ENCODE results near the gene RPL7A. TPM values are rescaled to one million over a fixed set of nuclear protein-coding genes. Genes with fewer than 3 reads are reported as not detected.

RPL7A gene
- total and polyA plus RNA-seq, 2 of the 13 experiments (the other 11 are each of a cell fraction or from before 2014, with no cell fraction given), result 2,401 to 2,938 TPM

GRCh38 chr9:133393399-133393798 is 45.4 kb downstream of the RPL7A start:
- Histone ChIP-seq H3K79me2 (ENCODE audit: insufficient read depth, low read length) (no peaks in the 10 kb centered on the region), H3K27me3 (ENCODE audit: control insufficient read depth in 1 of 2, insufficient read depth in 2 of 2, low read length in 2 of 2) (no peaks in the 10 kb centered on the region), H3K4me1 (ENCODE audit: insufficient read depth, low read length) (peaks cover 75% of the 10 kb centered on the region), H3K9ac (ENCODE audit: insufficient read depth, low read depth, low read length) (no peak overlapping the region), H3K36me3 (replicated peaks in 1 of 2; ENCODE audit: control insufficient read depth in 1 of 2, insufficient read depth in 2 of 2, low read length in 2 of 2) (no peaks in the 10 kb centered on the region), H3K9me3 (ENCODE audit: low read length) (no peaks in the 10 kb centered on the region), H3K27ac (ENCODE audit: extremely low read length, insufficient read depth, low read length) (no peak overlapping the region), H4K20me1 (ENCODE audit: insufficient read depth, low read length) (no peaks in the 10 kb centered on the region), H3K4me2 (ENCODE audit: low read depth, low read length) (peak overlapping the region; percentile 65; the same call in 1 of the 2 replicates), H2AFZ (ENCODE audit: low read length) (no peak overlapping the region), H3K4me3 (replicated peaks in 1 of 3; ENCODE audit: insufficient read depth in 1 of 3, low read depth in 2 of 3, low read length in 3 of 3) (no peak overlapping the region)
- 73% methylated on average over 3 of the region's 3 CpGs for WGBS (ENCODE audit: low lambda C conversion rate)
- FAIRE-seq (no peak), ATAC-seq (no peak), DNase-seq (ENCODE audit: low spot score) (no peak)
- intact Hi-C loops (cut with micrococcal nuclease; ENCODE audit: unreplicated experiment), result no loop called here
- in situ Hi-C loops (cut with HindIII; ENCODE audit: extremely low pct_ligation_motif_present, low pct_unique_long_range_greater_than_20kb), result no loop called here
- BruUV-seq (replicated peaks), result no TSS peak
- CTCF ChIA-PET (ENCODE audit: low intra/inter-chr PET ratio, low total read pairs), result no interaction called here
- POLR2A ChIA-PET, result interaction anchor here (1.1 kb wide), 1 partner anchor 18 kb away, joined by 3 read pairs; no protein-coding TSS in a partner anchor
- TF ChIP-seq SRSF1 (optimal IDR thresholded peaks at IDR 0.05; ENCODE audit: low read depth, low read length) (no peak), SRSF9 (IDR thresholded peaks at IDR 0.05; ENCODE audit: borderline replicate concordance, insufficient read depth, low read depth, low read length, poor library complexity, severe bottlenecking) (no peak), ZNF772 (CRISPR knock-in tag; IDR thresholded peaks at IDR 0.05) (no peak), NR0B2 (CRISPR knock-in tag; IDR thresholded peaks at IDR 0.05) (no peak)

- no peak overlapping the region for H3K9ac ChIP-seq (ENCODE audit: insufficient read depth, low read depth, low read length)
- POLR2A ChIA-PET, result interaction anchor here (1.1 to 1.9 kb wide), 9 partner anchors 9 to 65 kb away, joined by 3 to 8 read pairs (median 5); partner anchors contain the start of genes CACFD1, MED22, RPL7A and STKLD1
- FAIRE-seq (no peak), ATAC-seq (peak; percentile 54), DNase-seq (ENCODE audit: low spot score) (no peak)
- no peaks in the 10 kb centered on the region for H3K36me3 ChIP-seq (replicated peaks in 1 of 2; ENCODE audit: control insufficient read depth in 1 of 2, insufficient read depth in 2 of 2, low read length in 2 of 2)
- no peak overlapping the region for H3K27ac ChIP-seq (ENCODE audit: extremely low read length, insufficient read depth, low read length)
- no peaks in the 10 kb centered on the region for H4K20me1 ChIP-seq (ENCODE audit: insufficient read depth, low read length)
- WGBS (ENCODE audit: low lambda C conversion rate), result 7% methylated on average over 6 of the region's 8 CpGs
- peaks cover 61% of the 10 kb centered on the region for H3K4me1 ChIP-seq (ENCODE audit: insufficient read depth, low read length)
- no TSS peak for BruUV-seq (replicated peaks)
- H3K79me2 ChIP-seq (ENCODE audit: insufficient read depth, low read length), result no peaks in the 10 kb centered on the region
- in situ Hi-C loops (cut with HindIII; ENCODE audit: extremely low pct_ligation_motif_present, low pct_unique_long_range_greater_than_20kb), result no loop called here
- intact Hi-C loops (cut with micrococcal nuclease; ENCODE audit: unreplicated experiment), result loop anchor here (5.0 kb wide), 1 partner anchor 37 kb away; the partner anchor contains the start of genes SURF1 and SURF2
- no peak overlapping the region for H2AFZ ChIP-seq (ENCODE audit: low read length)
- CTCF ChIA-PET (ENCODE audit: low intra/inter-chr PET ratio, low total read pairs), result interaction anchor here (0.6 to 1.1 kb wide), 2 partner anchors 34 to 88 kb away, joined by 3 read pairs; no protein-coding TSS in a partner anchor
- H3K27me3 ChIP-seq (ENCODE audit: control insufficient read depth in 1 of 2, insufficient read depth in 2 of 2, low read length in 2 of 2), result no peaks in the 10 kb centered on the region
- no peaks in the 10 kb centered on the region for H3K9me3 ChIP-seq (ENCODE audit: low read length)
- H3K4me2 ChIP-seq (ENCODE audit: low read depth, low read length), result peak overlapping the region; percentile 65
- peak overlapping the region in 1 of 3 experiments; percentile 50; a peak in 2 of 6 replicates for H3K4me3 ChIP-seq (replicated peaks in 1 of 3; ENCODE audit: insufficient read depth in 1 of 3, low read depth in 2 of 3, low read length in 3 of 3)
- TF ChIP-seq UBTF (CRISPR knock-in tag; IDR thresholded peaks at IDR 0.05) (peak; percentile 59), RARA (CRISPR knock-in tag; IDR thresholded peaks at IDR 0.05) (peak; percentile 28; the same call in 1 of the 2 replicates), ZSCAN25 (CRISPR knock-in tag; IDR thresholded peaks at IDR 0.05) (peak; percentile 78), ZNF292 (CRISPR knock-in tag; IDR thresholded peaks at IDR 0.05; ENCODE audit: borderline replicate concordance, low read depth) (peak; percentile 49; the same call in 1 of the 2 replicates), ESRRA (CRISPR knock-in tag; IDR thresholded peaks at IDR 0.05; ENCODE audit: low read depth) (0 out of 2 replicates have a peak, but pooled peaks have one; percentile 30), ZBTB7B (CRISPR knock-in tag; IDR thresholded peaks at IDR 0.05) (0 out of 2 replicates have a peak, but pooled peaks have one; percentile 62), ZNF350 (CRISPR knock-in tag; IDR thresholded peaks at IDR 0.05; ENCODE audit: borderline replicate concordance, low read depth) (peak; percentile 18; the same call in 1 of the 2 replicates), CTCF (CRISPR knock-in tag; IDR thresholded peaks at IDR 0.05) (peak; percentile 45)
Observed at GRCh38 chr9:133394687-133395271, 46.8 kb downstream of the RPL7A start.

All from HepG2 (cell line).